Measurements from ENCODE around the gene SAFB.

The SAFB gene

GRCh38 chr19:5711025-5711424 lies 88.1 kb downstream of the SAFB start:
- ATAC-seq: no peak
- TF ChIP-seq ZNF8 (CRISPR knock-in tag; IDR thresholded peaks at IDR 0.05) (no peak), RARB (CRISPR knock-in tag; IDR thresholded peaks at IDR 0.05) (no peak), CREB5 (CRISPR knock-in tag; IDR thresholded peaks at IDR 0.05; ENCODE audit: low read depth) (no peak), ZNF70 (CRISPR knock-in tag; IDR thresholded peaks at IDR 0.05) (no peak), ARNTL (CRISPR knock-in tag; IDR thresholded peaks at IDR 0.05; ENCODE audit: borderline replicate concordance, low read depth) (no peak), SNAI2 (CRISPR knock-in tag; IDR thresholded peaks at IDR 0.05) (no peak), TSHZ2 (CRISPR knock-in tag; IDR thresholded peaks at IDR 0.05) (no peak), CSRNP3 (CRISPR knock-in tag; IDR thresholded peaks at IDR 0.05) (no peak), TOX (CRISPR knock-in tag; IDR thresholded peaks at IDR 0.05; ENCODE audit: borderline replicate concordance) (no peak), GLIS3 (CRISPR knock-in tag; IDR thresholded peaks at IDR 0.05) (no peak), PPARA (CRISPR knock-in tag; IDR thresholded peaks at IDR 0.05; ENCODE audit: borderline replicate concordance) (no peak), ZC3H10 (CRISPR knock-in tag; IDR thresholded peaks at IDR 0.05) (no peak), TCF4 (CRISPR knock-in tag; IDR thresholded peaks at IDR 0.05; ENCODE audit: borderline replicate concordance) (no peak), OSR1 (CRISPR knock-in tag; IDR thresholded peaks at IDR 0.05) (no peak), ZFP30 (CRISPR knock-in tag; IDR thresholded peaks at IDR 0.05) (no peak), PATZ1 (CRISPR knock-in tag; IDR thresholded peaks at IDR 0.05; ENCODE audit: borderline replicate concordance) (no peak), ISL1 (CRISPR knock-in tag; IDR thresholded peaks at IDR 0.05) (no peak), BACH2 (CRISPR knock-in tag; IDR thresholded peaks at IDR 0.05; ENCODE audit: borderline replicate concordance) (no peak), POU6F1 (CRISPR knock-in tag; IDR thresholded peaks at IDR 0.05; ENCODE audit: borderline replicate concordance, low read depth) (no peak), ESRRG (CRISPR knock-in tag; IDR thresholded peaks at IDR 0.05) (no peak)

- TF ChIP-seq ZC3H10 (CRISPR knock-in tag; IDR thresholded peaks at IDR 0.05) (no peak), TSHZ2 (CRISPR knock-in tag; IDR thresholded peaks at IDR 0.05) (no peak)
- ATAC-seq: no peak
These were observed 88.9 kb downstream of the SAFB start for GRCh38 chr19:5711713-5712161.
